Lung (tissue), 12 donors: ENCODE data around the gene C19orf12. TPM values are rescaled to one million over a fixed set of nuclear protein-coding genes. Genes with fewer than 3 reads are reported as not detected.

Experiments
- ATAC-seq: fragments of 200-7000 bp; cut with Tn5 transposase; one replicate; pipeline ENCODE4 v1.9.1; 2020; ENCODE audit warnings: moderate number of reproducible peaks; ENCODE audit not compliant: insufficient read depth, low FRiP score
- DNase-seq, 3 donors: peaks; one replicate each; pipeline ENCODE4 v3.0.0-alpha.2; 2013 to 2017
- H3K27ac ChIP-seq, 2 donors: one replicate each; pipeline ENCODE4 v1.5.1; 2013; ENCODE audit warnings: mild to moderate bottlenecking in 2 of 2, moderate library complexity in 2 of 2, control low read depth in 1 of 2, inconsistent platforms in 1 of 2, low read depth in 1 of 2, low read length in 1 of 2
- H3K27me3 ChIP-seq, 3 donors: one replicate each; pipeline ENCODE4 v1.5.1; 2013; ENCODE audit warnings: low read length in 2 of 3; ENCODE audit not compliant: control insufficient read depth in 3 of 3, insufficient read depth in 3 of 3
- H3K36me3 ChIP-seq, 4 donors: one replicate each; pipeline ENCODE4 v1.5.1; 2013; ENCODE audit warnings: low read length in 4 of 4, mild to moderate bottlenecking in 1 of 4, moderate library complexity in 1 of 4; ENCODE audit not compliant: control insufficient read depth in 4 of 4, insufficient read depth in 4 of 4
- H3K4me1 ChIP-seq, 5 donors: one replicate each; pipeline ENCODE4 v1.5.1; 2013; ENCODE audit warnings: low read length in 5 of 5, mild to moderate bottlenecking in 2 of 5, moderate library complexity in 1 of 5; ENCODE audit not compliant: control insufficient read depth in 5 of 5, insufficient read depth in 5 of 5
- H3K4me3 ChIP-seq: one replicate; pipeline ENCODE4 v1.5.1; 2013; ENCODE audit warnings: mild to moderate bottlenecking, control low read depth, moderate library complexity
- H3K9ac ChIP-seq, 2 donors: one replicate each; pipeline ENCODE4 v1.5.1; 2013; ENCODE audit warnings: low read length in 2 of 2, control low read depth in 1 of 2; ENCODE audit not compliant: insufficient read depth in 1 of 2
- H3K9me3 ChIP-seq, 4 donors: one replicate each; pipeline ENCODE4 v1.5.1; 2013; ENCODE audit warnings: low read length in 3 of 4, mild to moderate bottlenecking in 1 of 4, moderate library complexity in 1 of 4; ENCODE audit not compliant: control insufficient read depth in 4 of 4, insufficient read depth in 3 of 4
- WGBS, 2 donors: extraction: QIAGEN DNeasy Blood & Tissue Kit; methylation state at CpG; one replicate each; pipeline ENCODE4 v1.1.7; 2013; 5-methylcytosine and 5-hydroxymethylcytosine counted together
- polyA plus RNA-seq, 2 donors: library from polyadenylated mRNA; stranded (reverse); fragments of 200-250 nt; gene quantifications; one replicate each; pipeline ENCODE4 v1.2.1, GENCODE V29; 2013
- total RNA-seq, 2 donors: library from RNA; depleted of rRNA in 1 of 2; stranded (reverse); fragments of >200 nt in 1 of 2; gene quantifications; one replicate each; pipeline ENCODE4 v1.2.1, GENCODE V29; 2014 to 2021
- TF ChIP-seq, protein P1 (sequence below): IDR thresholded peaks from 2 replicates; pipeline ENCODE4 v1.5.1; 2012; ENCODE audit warnings: mild to moderate bottlenecking; ENCODE audit errors: control extremely low read depth, extremely low read depth
- donor health status: control.
- donor health status: control.
- donor health status: Bipolar disorder and iron deficiency.
- donor health status: healthy.
- donor health status: DM: yes; HTN: yes; CAD: no.

The C19orf12 gene
- total and polyA plus RNA-seq, 4 donors = 11.4 to 26.0 (median 17.7) TPM

- no peak within 1 kb of the TSS for H3K9ac ChIP-seq
- ATAC-seq = peak; percentile 96
- peak within 1 kb of the TSS; percentile 88 for H3K4me3 ChIP-seq
- 1% methylated on average over 47 to 75 of the region's 75 CpGs for WGBS, 2 donors
- H3K36me3 ChIP-seq = no peaks in the 10 kb centered on the region
- H3K9me3 ChIP-seq = no peaks in the 10 kb centered on the region
- TF ChIP-seq, protein P1, sequence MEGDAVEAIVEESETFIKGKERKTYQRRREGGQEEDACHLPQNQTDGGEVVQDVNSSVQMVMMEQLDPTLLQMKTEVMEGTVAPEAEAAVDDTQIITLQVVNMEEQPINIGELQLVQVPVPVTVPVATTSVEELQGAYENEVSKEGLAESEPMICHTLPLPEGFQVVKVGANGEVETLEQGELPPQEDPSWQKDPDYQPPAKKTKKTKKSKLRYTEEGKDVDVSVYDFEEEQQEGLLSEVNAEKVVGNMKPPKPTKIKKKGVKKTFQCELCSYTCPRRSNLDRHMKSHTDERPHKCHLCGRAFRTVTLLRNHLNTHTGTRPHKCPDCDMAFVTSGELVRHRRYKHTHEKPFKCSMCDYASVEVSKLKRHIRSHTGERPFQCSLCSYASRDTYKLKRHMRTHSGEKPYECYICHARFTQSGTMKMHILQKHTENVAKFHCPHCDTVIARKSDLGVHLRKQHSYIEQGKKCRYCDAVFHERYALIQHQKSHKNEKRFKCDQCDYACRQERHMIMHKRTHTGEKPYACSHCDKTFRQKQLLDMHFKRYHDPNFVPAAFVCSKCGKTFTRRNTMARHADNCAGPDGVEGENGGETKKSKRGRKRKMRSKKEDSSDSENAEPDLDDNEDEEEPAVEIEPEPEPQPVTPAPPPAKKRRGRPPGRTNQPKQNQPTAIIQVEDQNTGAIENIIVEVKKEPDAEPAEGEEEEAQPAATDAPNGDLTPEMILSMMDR = no peak
- H3K27ac ChIP-seq = peak within 1 kb of the TSS; percentile 86 to 87
- H3K4me1 ChIP-seq = peaks cover 9 to 27% (median 17%) of the 10 kb centered on the region in 5 donors
- H3K27me3 ChIP-seq = no peaks in the 10 kb centered on the region
- peak; percentile 79 to 87 (median 84) for DNase-seq
These were observed 49.7 kb downstream of the C19orf12 start, which contains the start of gene PLEKHF1 for GRCh38 chr19:29665215-29665825. TSS of gene PLEKHF1 (plus strand) at chr19:29665461. CDS start at chr19:29673840, 8,379 bp downstream.

DNA sequence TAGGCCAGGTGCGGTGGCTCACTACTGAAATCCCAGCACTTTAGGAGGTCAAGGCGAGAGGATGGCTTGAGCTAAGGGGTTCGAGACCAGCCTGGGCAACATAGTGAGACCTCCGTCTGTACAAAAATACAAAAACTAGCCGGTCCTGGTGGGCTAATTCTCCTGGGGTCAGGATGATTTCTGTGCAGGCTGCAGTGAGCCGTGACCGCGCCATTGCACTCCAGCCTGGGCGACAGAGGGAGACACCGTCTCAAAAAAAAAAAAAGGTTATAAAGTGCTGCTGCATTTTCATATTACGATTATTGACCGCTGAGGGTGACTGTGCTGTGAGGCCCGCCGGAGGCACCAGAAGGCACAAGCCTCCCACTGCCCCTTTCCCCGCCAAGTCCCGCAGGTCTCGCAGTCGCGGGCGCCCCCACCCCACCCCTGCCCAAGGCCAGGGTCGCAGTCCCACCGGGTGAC is 50.3 kb downstream of the C19orf12 start:
- DNase-seq (no peak), ATAC-seq (no peak)
- Histone ChIP-seq H3K27me3 (no peaks in the 10 kb centered on the region), H3K27ac (peak overlapping the region; percentile 58 to 70), H3K4me3 (peak overlapping the region; percentile 43), H3K36me3 (no peaks in the 10 kb centered on the region), H3K9me3 (no peaks in the 10 kb centered on the region), H3K9ac (no peak overlapping the region), H3K4me1 (peaks cover 9 to 27% (median 17%) of the 10 kb centered on the region in 5 donors)
- TF ChIP-seq, protein P1 = no peak
- 28 to 29% methylated on average over 20 to 22 of the region's 22 CpGs for WGBS, 2 donors

- DNase-seq = no peak
- ATAC-seq = no peak
- H3K9me3 ChIP-seq = no peaks in the 10 kb centered on the region
- peaks cover 9 to 27% (median 17%) of the 10 kb centered on the region in 5 donors for H3K4me1 ChIP-seq
- no peaks in the 10 kb centered on the region for H3K27me3 ChIP-seq
- H3K36me3 ChIP-seq = no peaks in the 10 kb centered on the region
- TF ChIP-seq, protein P1 = no peak
- H3K27ac ChIP-seq = peak overlapping the region; percentile 1 to 70
- no peak overlapping the region for H3K4me3 ChIP-seq
- no peak overlapping the region for H3K9ac ChIP-seq
- WGBS, 2 donors = 93 to 95% methylated on average over 19 of the region's 19 CpGs
These were observed 51.0 kb downstream of the C19orf12 start for GRCh38 chr19:29663861-29664752.
